Measurements from ENCODE around the gene DDX25. TPM values are rescaled to one million over a fixed set of nuclear protein-coding genes. Genes with fewer than 3 reads are reported as not detected.

Gene DDX25
- total and polyA plus RNA-seq, 2 of the 4 experiments (the other 2 are of a cell fraction), result under 0.01 TPM; not detected in 1

DNA sequence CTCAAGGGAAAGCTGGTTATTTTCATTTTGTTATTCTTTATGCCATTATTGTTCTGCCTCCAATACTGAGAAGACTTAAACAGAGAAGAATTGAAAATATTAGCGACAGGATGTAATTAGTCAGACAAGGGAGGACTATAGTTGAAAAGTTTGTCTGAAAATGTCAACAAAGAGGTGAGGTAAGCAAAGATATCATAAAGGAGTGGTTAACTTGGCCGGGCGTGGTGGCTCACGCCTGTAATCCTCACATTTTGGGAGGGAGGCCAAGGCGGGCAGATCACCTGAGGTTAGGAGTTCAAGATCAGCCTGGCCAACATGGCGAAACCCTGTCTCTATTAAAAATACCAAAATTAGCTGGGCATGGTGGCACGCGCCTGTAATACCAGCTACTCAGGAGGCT lies 20.9 kb upstream of the DDX25 start:
- in situ Hi-C loops (cut with MboI; ENCODE audit: low sequenced_read_pairs), result no loop called here
- CTCF ChIA-PET, result no interaction called here

More for the DNA sequence above, 20.9 kb upstream of the DDX25 start:
- no peaks in the 10 kb centered on the region for H3K9me1 ChIP-seq (ENCODE audit: insufficient read depth, low read length)
- TF ChIP-seq USF2 (IDR thresholded peaks at IDR 0.05; ENCODE audit: low read depth, low read length) (no peak), POLR2A (IDR thresholded peaks at IDR 0.05; ENCODE audit: low read depth, low read length) (no peak), MAFK (IDR thresholded peaks at IDR 0.05; ENCODE audit: low read depth, low read length) (no peak), NFE2L2 (IDR thresholded peaks at IDR 0.05; ENCODE audit: low read depth, low read length) (no peak), MXI1 (IDR thresholded peaks at IDR 0.05; ENCODE audit: borderline replicate concordance, low read depth, low read length) (no peak), CEBPB (IDR thresholded peaks at IDR 0.05; ENCODE audit: low read depth, low read length) (no peak), SMC3 (IDR thresholded peaks at IDR 0.05; ENCODE audit: low read depth, low read length) (no peak)
- TF ChIP-seq, protein P1, sequence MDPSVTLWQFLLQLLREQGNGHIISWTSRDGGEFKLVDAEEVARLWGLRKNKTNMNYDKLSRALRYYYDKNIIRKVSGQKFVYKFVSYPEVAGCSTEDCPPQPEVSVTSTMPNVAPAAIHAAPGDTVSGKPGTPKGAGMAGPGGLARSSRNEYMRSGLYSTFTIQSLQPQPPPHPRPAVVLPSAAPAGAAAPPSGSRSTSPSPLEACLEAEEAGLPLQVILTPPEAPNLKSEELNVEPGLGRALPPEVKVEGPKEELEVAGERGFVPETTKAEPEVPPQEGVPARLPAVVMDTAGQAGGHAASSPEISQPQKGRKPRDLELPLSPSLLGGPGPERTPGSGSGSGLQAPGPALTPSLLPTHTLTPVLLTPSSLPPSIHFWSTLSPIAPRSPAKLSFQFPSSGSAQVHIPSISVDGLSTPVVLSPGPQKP (IDR thresholded peaks at IDR 0.05; ENCODE audit: borderline replicate concordance, low read depth, low read length), result no peak
- dilution Hi-C loops (cut with HindIII; ENCODE audit: low sequenced_read_pairs, unreplicated experiment), result no loop called here
- H3K27ac ChIP-seq (ENCODE audit: insufficient read depth, low read length), result no peak overlapping the region
- DNase-seq, result no peak
- no peak overlapping the region for H3K23ac ChIP-seq (ENCODE audit: low read depth, low read length)
- no peak overlapping the region for H2AFZ ChIP-seq (replicated peaks; ENCODE audit: low read length, poor library complexity)
- H3K56ac ChIP-seq (ENCODE audit: extremely low read depth, insufficient read depth, low read length), result no peak overlapping the region
- BruUV-seq (replicated peaks), result no TSS peak
- H2BK5ac ChIP-seq (ENCODE audit: low read depth, low read length, poor library complexity, severe bottlenecking), result no peak overlapping the region
- H2BK20ac ChIP-seq (ENCODE audit: low read depth, low read length), result no peak overlapping the region
- H2BK15ac ChIP-seq (ENCODE audit: low read depth, low read length), result no peak overlapping the region
- intact Hi-C loops (cut with micrococcal nuclease), result no loop called here
- no peak overlapping the region for H4K91ac ChIP-seq (ENCODE audit: insufficient read depth, low read depth, low read length)
- H3K4me3 ChIP-seq (ENCODE audit: insufficient read depth, low read depth, low read length), result no peak overlapping the region
- WGBS, 2 experiments (ENCODE audit: extremely low coverage in 2 of 2, insufficient read length in 1 of 2), result 85% methylated on average over 5 of the region's 8 CpGs; no CpG with 5 or more reads in 1 of the 2 experiments
- H3K4me2 ChIP-seq (ENCODE audit: low read depth, low read length), result no peak overlapping the region
- ATAC-seq (ENCODE audit: low read depth), result no peak
- H3K9ac ChIP-seq (ENCODE audit: low read depth, low read length), result no peak overlapping the region
- POLR2A ChIA-PET (ENCODE audit: unreplicated experiment), result no interaction called here
- no peak overlapping the region for H2AK9ac ChIP-seq (replicated peaks; ENCODE audit: low read depth, low read length, poor library complexity)
- H4K8ac ChIP-seq (ENCODE audit: low read depth in 2 of 2, low read length in 2 of 2), result no peak overlapping the region
- H2AK5ac ChIP-seq (ENCODE audit: low read depth, low read length), result no peak overlapping the region
- no peaks in the 10 kb centered on the region for H3K9me3 ChIP-seq (ENCODE audit: control insufficient read depth, insufficient read depth, low read length)
- peaks cover 0 to 4% of the 10 kb centered on the region in 2 experiments; a peak in 1 of 4 replicates for H3K79me1 ChIP-seq (ENCODE audit: low read depth in 1 of 2, low read length in 2 of 2)
- no peaks in the 10 kb centered on the region for H3K36me3 ChIP-seq (ENCODE audit: control insufficient read depth, insufficient read depth, low read length)
- no peak overlapping the region for H2BK120ac ChIP-seq (ENCODE audit: low read depth, low read length)
- H4K20me1 ChIP-seq (ENCODE audit: insufficient read depth, low read length), result no peaks in the 10 kb centered on the region
- H3K27me3 ChIP-seq (ENCODE audit: control insufficient read depth, insufficient read depth, low read length), result peaks cover 4% of the 10 kb centered on the region
- H3K14ac ChIP-seq (replicated peaks; ENCODE audit: low read depth, low read length), result no peak overlapping the region
- H3K18ac ChIP-seq (ENCODE audit: low read depth, low read length), result no peak overlapping the region
- H3K4ac ChIP-seq (ENCODE audit: low read depth, low read length), result no peak overlapping the region
- no peak overlapping the region for H4K5ac ChIP-seq (ENCODE audit: low read depth, low read length)
- no peaks in the 10 kb centered on the region for H3K4me1 ChIP-seq (ENCODE audit: control insufficient read depth, insufficient read depth, low read length)

Data from IMR-90 (cell line).